ENCODE results near the gene TP53AIP1.

- no peak for TF ChIP-seq SOX6 (IDR thresholded peaks at IDR 0.05)
- TF ChIP-seq POLR2A (conservative IDR thresholded peaks at IDR 0.05), result no peak
- no peak for TF ChIP-seq RAD51 (IDR thresholded peaks at IDR 0.05; ENCODE audit: borderline replicate concordance, low read depth)
- no peak for TF ChIP-seq CTCF (IDR thresholded peaks at IDR 0.05 in 2 of 3, conservative IDR thresholded peaks at IDR 0.05 in 1 of 3; ENCODE audit: insufficient read depth in 2 of 3, low read depth in 1 of 3, low read length in 3 of 3)
- no peak for TF ChIP-seq TRIM28 (IDR thresholded peaks at IDR 0.05)
- no peak for TF ChIP-seq PML (IDR thresholded peaks at IDR 0.05; ENCODE audit: low read length)
- no peak for TF ChIP-seq TAF1 (IDR thresholded peaks at IDR 0.05; ENCODE audit: control insufficient read depth, extremely low read depth, insufficient read depth, low read length, severe bottlenecking)
- no peak for TF ChIP-seq SMARCE1 (IDR thresholded peaks at IDR 0.05)
- TF ChIP-seq E2F4 (CRISPR knock-in tag; IDR thresholded peaks at IDR 0.05; ENCODE audit: low read depth), result no peak
- TF ChIP-seq ETV6 (IDR thresholded peaks at IDR 0.05; ENCODE audit: borderline replicate concordance in 1 of 2, low read depth in 2 of 2, low read length in 1 of 2), result no peak
- TF ChIP-seq ETV6 (CRISPR knock-in tag; IDR thresholded peaks at IDR 0.05; ENCODE audit: borderline replicate concordance), result no peak
Observed at GRCh38 chr11:128934351-128934750, 8.3 kb downstream of the TP53AIP1 start.

Measured in K562 (cell line).